Transverse colon (tissue), 4 donors: ENCODE measurements around the gene VSIG8.

Experiments
- CTCF ChIP-seq, 5 experiments: fragments of 200-600 bp in 3 of 5; fragments of 450-650 bp in 2 of 5; sonication (generic) in 3 of 5; IDR thresholded peaks; 1 replicate in 2 of 5; 2 replicates in 3 of 5; pipeline ENCODE4 v1.5.1; 2016 to 2017; ENCODE audit warnings: antibody characterized with exemption in 5 of 5, inconsistent platforms in 3 of 5, mild to moderate bottlenecking in 2 of 5, moderate library complexity in 1 of 5
- EP300 ChIP-seq: sonication (generic); formaldehyde crosslinking; IDR thresholded peaks from one replicate; pipeline ENCODE4 v1.6.1; 2017; ENCODE audit warnings: antibody characterized with exemption, low read depth
- POLR2A ChIP-seq: fragments of 450-650 bp; IDR thresholded peaks from one replicate; pipeline ENCODE4 v1.6.1; 2016; ENCODE audit warnings: antibody characterized with exemption, mild to moderate bottlenecking, moderate library complexity
- POLR2AphosphoS5 ChIP-seq, 3 donors: sonication (generic); formaldehyde crosslinking; IDR thresholded peaks; one replicate each; pipeline ENCODE4 v1.6.1; 2016; ENCODE audit warnings: antibody characterized with exemption in 3 of 3

GRCh38 chr1:159835356-159835755, 27.1 kb downstream of the VSIG8 start:
- TF ChIP-seq CTCF (IDR thresholded peaks at IDR 0.05) = no peak
- TF ChIP-seq POLR2AphosphoS5 (IDR thresholded peaks at IDR 0.05) = no peak
- TF ChIP-seq POLR2A = no peak
- TF ChIP-seq EP300 = no peak
